HepG2 (cell line): ENCODE measurements around the gene ANXA3. TPM values are rescaled to one million over a fixed set of nuclear protein-coding genes. Genes with fewer than 3 reads are reported as not detected.

Experiments
- AHDC1 ChIP-seq: sonication (generic); formaldehyde crosslinking; IDR thresholded peaks from 2 replicates; pipeline ENCODE4 v1.5.1; 2020; ENCODE audit warnings: mild to moderate bottlenecking, missing genetic modification reagents, borderline replicate concordance
- CBX2 ChIP-seq, 2 experiments: fragments of 200-600 bp in 1 of 2; sonication (generic); formaldehyde crosslinking in 1 of 2; IDR thresholded peaks; 2 replicates each; pipeline versions ENCODE4 v1.7.0 to v1.8.1; 2018 to 2022; ENCODE audit warnings: low read depth in 2 of 2, low read length in 1 of 2, mild to moderate bottlenecking in 1 of 2, missing genetic modification reagents in 1 of 2
- CSRNP2 ChIP-seq: sonication (generic); formaldehyde crosslinking; conservative IDR thresholded peaks from 2 replicates; pipeline ENCODE4 v1.8.0; 2022; ENCODE audit warnings: low read depth, missing genetic modification reagents
- DNMT1 ChIP-seq: sonication (generic); formaldehyde crosslinking; IDR thresholded peaks from 2 replicates; pipeline ENCODE4 v1.5.1; 2020; ENCODE audit warnings: mild to moderate bottlenecking, missing genetic modification reagents
- FOXC1 ChIP-seq: sonication (generic); formaldehyde crosslinking; IDR thresholded peaks from 2 replicates; pipeline ENCODE4 v1.8.0; 2022; ENCODE audit warnings: mild to moderate bottlenecking, missing genetic modification reagents, borderline replicate concordance
- HOXA3 ChIP-seq: sonication (generic); formaldehyde crosslinking; IDR thresholded peaks from 2 replicates; pipeline ENCODE4 v1.5.0; 2020; ENCODE audit warnings: missing genetic modification reagents
- JUNB ChIP-seq: sonication (generic); formaldehyde crosslinking; IDR thresholded peaks from 2 replicates; pipeline ENCODE4 v1.8.0; 2022; ENCODE audit warnings: missing genetic modification reagents, mild to moderate bottlenecking, borderline replicate concordance
- PBX2 ChIP-seq: IDR thresholded peaks from 2 replicates; pipeline ENCODE4 v1.6.1; 2016; ENCODE audit warnings: control low read depth
- RFX1 ChIP-seq: fragments of 450-650 bp; IDR thresholded peaks from 2 replicates; pipeline ENCODE4 v1.6.1; 2017
- YY1 ChIP-seq: IDR thresholded peaks from 2 replicates; pipeline ENCODE4 v1.6.1; 2011; ENCODE audit warnings: low read length, low read depth, moderate library complexity, mild to moderate bottlenecking; ENCODE audit not compliant: insufficient read depth, insufficient replicate concordance
- ZBTB4 ChIP-seq: sonication (generic); formaldehyde crosslinking; IDR thresholded peaks from 2 replicates; pipeline ENCODE4 v1.4.0; 2020; ENCODE audit warnings: missing genetic modification reagents, mild to moderate bottlenecking, borderline replicate concordance
- ZNF660 ChIP-seq: sonication (generic); formaldehyde crosslinking; IDR thresholded peaks from 2 replicates; pipeline ENCODE4 v1.5.1; 2020; ENCODE audit warnings: mild to moderate bottlenecking, low read depth, missing genetic modification reagents, borderline replicate concordance
- ZNF841 ChIP-seq: sonication (generic); formaldehyde crosslinking; IDR thresholded peaks from 2 replicates; pipeline ENCODE4 v1.8.1; 2023; ENCODE audit warnings: missing genetic modification reagents, borderline replicate concordance
- ZNF850 ChIP-seq: sonication (generic); formaldehyde crosslinking; conservative IDR thresholded peaks from 2 replicates; pipeline ENCODE4 v1.9.0; 2021; ENCODE audit warnings: mild to moderate bottlenecking, missing genetic modification reagents
- ZUFSP ChIP-seq: sonication (generic); formaldehyde crosslinking; IDR thresholded peaks from 2 replicates; pipeline ENCODE4 v1.9.0; 2021; ENCODE audit warnings: missing genetic modification reagents, mild to moderate bottlenecking, borderline replicate concordance
- polyA plus RNA-seq, 8 experiments: library from polyadenylated mRNA; depleted of rRNA in 3 of 8; stranded (reverse) in 7 of 8; unstranded in 1 of 8; fragments of >200 nt; fragmentation: Illumina TruSeq in 4 of 8; extraction: Trizol in 4 of 8; gene quantifications; 2 replicates each; pipeline versions ENCODE4 v1.2.1 to v1.2.3, GENCODE V29; 2011 to 2016; ENCODE audit warnings: low read depth in 4 of 8, missing spikeins in 1 of 8, mixed read lengths in 1 of 8; ENCODE audit not compliant: insufficient read depth in 1 of 8
- total RNA-seq, 5 experiments: library from RNA; depleted of rRNA; stranded (reverse); fragments of >200 nt; fragmentation: Illumina TruSeq; extraction: Trizol; gene quantifications; 2 replicates each; pipeline ENCODE4 v1.2.3, GENCODE V29; 2016; ENCODE audit warnings: low read depth in 1 of 5

Gene ANXA3
- total and polyA plus RNA-seq, 2 of the 13 experiments (the other 11 are each of a cell fraction or from before 2014, with no cell fraction given): 6.5 to 6.9 TPM

- TF ChIP-seq ZUFSP (CRISPR knock-in tag) (no peak), CSRNP2 (no peak), ZNF660 (CRISPR knock-in tag) (no peak), ZNF850 (CRISPR knock-in tag) (no peak), JUNB (CRISPR knock-in tag) (no peak), RFX1 (no peak), ZBTB4 (CRISPR knock-in tag) (no peak), AHDC1 (peak; percentile 92; the same call in 1 of the 2 replicates), ZNF841 (CRISPR knock-in tag) (no peak), PBX2 (CRISPR knock-in tag) (no peak), CBX2 (IDR thresholded peaks at IDR 0.05; ENCODE audit: low read depth, low read length) (no peak), CBX2 (CRISPR knock-in tag; IDR thresholded peaks at IDR 0.05; ENCODE audit: low read depth) (no peak), DNMT1 (no peak), FOXC1 (no peak), YY1 (no peak), HOXA3 (CRISPR knock-in tag) (0 out of 2 replicates have a peak, but pooled peaks have one; percentile 24)
Observed at GRCh38 chr4:78513411-78513975, 38.1 kb upstream of the ANXA3 start (continued).
